Epithelial cell of esophagus (primary cell): ENCODE results near the gene SRPRA.

Experiments used
- DNase-seq: peaks from one replicate; pipeline ENCODE4 v3.0.0; 2010; ENCODE audit warnings: low read depth
- H3K4me3 ChIP-seq: 2 replicates; pipeline ENCODE4 v1.5.1; 2011; ENCODE audit warnings: mild to moderate bottlenecking, low read length, control low read depth
- TF ChIP-seq, protein P1 (sequence below): IDR thresholded peaks from 2 replicates; pipeline ENCODE4 v1.5.1; 2011; ENCODE audit warnings: low read depth, mild to moderate bottlenecking, low read length, control low read depth, inconsistent platforms; ENCODE audit not compliant: insufficient read depth; ENCODE audit errors: missing control alignments

SRPRA gene

DNA sequence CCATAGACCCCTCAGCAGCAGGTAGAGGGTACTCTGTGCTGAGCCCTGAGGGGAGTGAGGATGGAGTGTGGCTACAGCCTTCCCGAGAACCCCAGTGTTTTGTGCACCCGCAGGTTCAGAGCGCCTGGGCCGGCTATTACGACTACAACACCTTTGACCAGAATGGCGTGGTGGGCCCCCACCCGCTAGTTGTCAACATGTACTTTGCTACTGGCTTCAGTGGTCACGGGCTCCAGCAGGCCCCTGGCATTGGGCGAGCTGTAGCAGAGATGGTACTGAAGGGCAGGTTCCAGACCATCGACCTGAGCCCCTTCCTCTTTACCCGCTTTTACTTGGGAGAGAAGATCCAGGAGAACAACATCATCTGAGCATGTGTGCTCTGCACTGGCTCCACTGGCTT lies 8.6 kb upstream of the SRPRA start:
- TF ChIP-seq, protein P1, sequence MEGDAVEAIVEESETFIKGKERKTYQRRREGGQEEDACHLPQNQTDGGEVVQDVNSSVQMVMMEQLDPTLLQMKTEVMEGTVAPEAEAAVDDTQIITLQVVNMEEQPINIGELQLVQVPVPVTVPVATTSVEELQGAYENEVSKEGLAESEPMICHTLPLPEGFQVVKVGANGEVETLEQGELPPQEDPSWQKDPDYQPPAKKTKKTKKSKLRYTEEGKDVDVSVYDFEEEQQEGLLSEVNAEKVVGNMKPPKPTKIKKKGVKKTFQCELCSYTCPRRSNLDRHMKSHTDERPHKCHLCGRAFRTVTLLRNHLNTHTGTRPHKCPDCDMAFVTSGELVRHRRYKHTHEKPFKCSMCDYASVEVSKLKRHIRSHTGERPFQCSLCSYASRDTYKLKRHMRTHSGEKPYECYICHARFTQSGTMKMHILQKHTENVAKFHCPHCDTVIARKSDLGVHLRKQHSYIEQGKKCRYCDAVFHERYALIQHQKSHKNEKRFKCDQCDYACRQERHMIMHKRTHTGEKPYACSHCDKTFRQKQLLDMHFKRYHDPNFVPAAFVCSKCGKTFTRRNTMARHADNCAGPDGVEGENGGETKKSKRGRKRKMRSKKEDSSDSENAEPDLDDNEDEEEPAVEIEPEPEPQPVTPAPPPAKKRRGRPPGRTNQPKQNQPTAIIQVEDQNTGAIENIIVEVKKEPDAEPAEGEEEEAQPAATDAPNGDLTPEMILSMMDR, result no peak
- no peak overlapping the region for H3K4me3 ChIP-seq
- no peak for DNase-seq

DNA sequence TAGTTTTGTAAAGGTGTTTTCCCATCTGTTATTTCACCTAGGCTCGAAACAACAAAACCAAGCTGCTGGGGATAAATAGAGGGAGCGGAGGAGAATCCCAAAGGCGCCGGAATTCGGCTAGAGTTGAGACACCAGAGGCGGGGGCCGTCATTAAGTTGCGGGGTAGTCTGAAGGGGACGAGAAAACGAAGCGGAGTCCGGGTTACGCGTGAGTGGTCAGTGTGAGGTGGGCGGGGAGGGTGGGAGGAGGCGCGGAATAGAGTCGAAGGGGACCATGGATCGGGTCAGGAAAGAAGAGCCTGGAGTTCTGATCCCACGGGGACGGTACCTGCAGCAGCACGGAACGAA lies 361 bp downstream of the SRPRA start:
- peak overlapping the region; percentile 99 for H3K4me3 ChIP-seq
- no peak for DNase-seq
- TF ChIP-seq, protein P1, result no peak

DNA sequence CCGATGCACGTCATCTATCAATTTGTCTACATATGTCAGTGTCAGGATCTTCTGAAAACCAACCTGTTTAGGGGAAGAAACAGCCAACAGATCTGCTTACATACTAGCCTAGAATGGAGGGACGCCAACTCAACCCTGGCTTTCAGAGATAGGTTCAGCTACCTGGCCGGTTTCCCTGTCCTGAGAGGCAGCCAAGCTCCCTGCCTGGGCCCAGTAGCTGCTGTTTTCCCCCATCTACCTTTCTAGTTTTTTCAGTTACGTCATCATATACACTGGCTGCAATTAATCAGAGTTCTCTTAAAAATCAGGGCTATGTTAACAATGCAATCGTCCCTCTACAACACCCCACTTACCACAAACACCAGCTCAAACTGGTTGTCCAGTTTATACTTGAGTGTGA lies 1.0 kb downstream of the SRPRA start:
- TF ChIP-seq, protein P1, result no peak
- H3K4me3 ChIP-seq, result peak overlapping the region; percentile 99
- no peak for DNase-seq

DNA sequence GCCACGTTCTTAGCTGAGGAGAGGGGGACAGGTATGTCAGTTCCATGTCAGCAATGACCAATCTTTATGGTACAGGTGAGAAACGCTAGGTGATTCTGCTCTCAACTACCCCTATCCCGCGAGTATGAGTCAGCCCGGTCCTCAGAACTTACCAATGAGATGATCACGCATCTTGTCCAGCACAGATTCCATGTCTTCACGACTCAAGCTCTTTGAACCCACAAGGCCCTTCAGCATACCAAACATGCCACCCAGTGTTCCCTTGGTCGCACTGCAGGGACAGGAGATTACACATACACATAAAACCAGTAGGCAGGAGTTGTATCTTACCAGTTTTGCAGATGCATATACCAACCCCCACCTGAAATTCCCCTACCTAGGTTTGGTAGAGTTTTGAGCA lies 2.9 kb downstream of the SRPRA start:
- DNase-seq, result no peak
- H3K4me3 ChIP-seq, result no peak overlapping the region
- TF ChIP-seq, protein P1, result no peak

DNA sequence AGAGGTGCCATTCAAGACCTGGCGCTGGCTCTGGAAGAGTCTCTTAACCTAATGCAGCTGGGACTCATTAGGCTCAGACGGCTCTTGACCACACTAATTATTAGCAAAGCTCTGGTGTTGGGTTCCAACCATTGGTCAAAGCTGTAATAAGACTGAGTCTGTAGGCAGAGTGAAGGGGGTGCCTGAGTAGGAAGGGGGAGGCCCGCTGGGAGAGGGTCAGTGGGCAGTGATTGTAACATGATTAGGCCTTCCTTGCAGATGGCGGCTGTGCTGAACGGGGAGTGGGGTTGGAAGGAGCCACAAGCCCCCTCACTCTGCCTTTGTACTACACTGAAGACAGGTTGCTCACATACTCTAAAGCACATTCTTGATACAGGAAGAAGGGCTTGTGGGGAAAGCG lies 5.2 kb downstream of the SRPRA start:
- H3K4me3 ChIP-seq, result no peak overlapping the region
- no peak for DNase-seq

DNA sequence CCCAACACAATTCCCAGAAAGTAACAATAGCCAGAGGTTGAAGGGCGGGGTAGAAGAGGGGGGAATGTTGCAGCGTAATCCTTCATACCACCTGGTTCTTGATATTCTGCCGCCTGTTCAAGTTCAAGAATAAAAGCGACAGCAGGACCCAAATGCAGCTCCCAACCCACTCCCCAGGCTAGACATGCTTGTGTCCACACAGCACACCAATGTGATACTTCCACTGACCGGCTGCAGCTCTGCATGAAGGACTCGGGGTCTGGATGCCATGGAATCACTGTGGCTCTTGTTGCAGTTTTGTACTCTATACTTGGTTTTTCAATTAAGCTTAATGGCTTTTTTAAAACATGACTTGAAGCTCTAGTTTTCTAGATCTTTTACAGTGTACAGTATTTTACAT lies 6.5 kb downstream of the SRPRA start:
- no peak for DNase-seq
- TF ChIP-seq, protein P1, result no peak
- H3K4me3 ChIP-seq, result no peak overlapping the region

More for the DNA sequence above, 5.2 kb downstream of the SRPRA start:
- TF ChIP-seq, protein P1, result no peak

DNA sequence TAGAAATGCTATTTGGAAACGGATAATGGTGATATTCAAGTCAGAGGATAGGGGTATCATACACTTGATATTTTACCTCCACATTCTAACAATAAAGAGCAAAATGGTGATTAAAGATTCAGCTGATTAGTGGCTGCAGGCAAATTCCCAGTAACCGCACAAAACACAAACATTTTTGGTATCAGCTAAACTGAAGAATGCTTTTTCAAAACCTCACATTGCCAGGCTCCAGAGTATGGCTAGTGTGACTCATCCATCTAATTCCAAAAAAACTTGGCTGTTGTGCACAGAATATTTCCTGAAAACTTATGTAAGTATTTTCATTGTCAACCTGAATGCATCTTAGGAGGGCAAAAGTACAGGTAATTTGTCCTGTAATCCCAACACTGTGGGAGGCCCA lies 10.9 kb downstream of the SRPRA start:
- TF ChIP-seq, protein P1, result no peak
- no peak overlapping the region for H3K4me3 ChIP-seq
- no peak for DNase-seq
